ENCODE measurements around the gene KNG1. TPM values are rescaled to one million over a fixed set of nuclear protein-coding genes. Genes with fewer than 3 reads are reported as not detected.

The KNG1 gene
- total RNA-seq, 1 donor from 2014 or later, result not detected

- peaks cover 46% of the 10 kb centered on the region for H3K36me3 Mint-ChIP-seq
These were observed 73.3 kb downstream of the KNG1 start for GRCh38 chr3:186790261-186790981.

More at GRCh38 chr3:186790261-186790981, 73.3 kb downstream of the KNG1 start:
- no peak for DNase-seq (ENCODE audit: low spot score in 2 of 2, unreplicated experiment in 2 of 2)
- Mint-ChIP-seq H3K27ac (peak overlapping the region; percentile 59), H3K4me1 (peaks cover 30% of the 10 kb centered on the region), H3K9me3 (no peaks in the 10 kb centered on the region), H3K4me3 (no peak overlapping the region), H3K27me3 (ENCODE audit: low read depth) (no peaks in the 10 kb centered on the region)
- no peak for TF ChIP-seq CTCF (IDR thresholded peaks at IDR 0.05; ENCODE audit: unreplicated experiment)

Small RNA genes within 50 kb of the gene (microRNA-seq; reads per million reads assigned to microRNA genes)
- gene MIR1248, result 51.6 reads per million, percentile 58 among the genes with 10 or more reads in this experiment

Other genes starting within 250 kb of the KNG1 start
- 4.0 to 4.5 TPM (median 4.4 TPM) in 3 replicates for gene CRYGS, start 173.0 kb upstream of the KNG1 start, total RNA-seq
- 12.2 to 14.5 TPM (median 12.4 TPM) in 3 replicates for gene TBCCD1, start 150.0 kb upstream of the KNG1 start, total RNA-seq
- gene DNAJB11, start 146.6 kb upstream of the KNG1 start, total RNA-seq, result 52.1 to 55.2 TPM (median 55.2 TPM) in 3 replicates
- 0.14 TPM in 1 of 3 replicates, not detected in the others for gene AHSG, start 104.3 kb upstream of the KNG1 start, total RNA-seq
- gene FETUB, start 77.0 kb upstream of the KNG1 start, total RNA-seq, result not detected in 3 replicates
- not detected in 3 replicates for gene HRG, start 51.3 kb upstream of the KNG1 start, total RNA-seq
- 527 to 559 TPM (median 548 TPM) in 3 replicates for gene EIF4A2, start 66.2 kb downstream of the KNG1 start, total RNA-seq
- 32.9 to 36.0 TPM (median 33.2 TPM) in 3 replicates for gene RFC4, start 89.1 kb downstream of the KNG1 start, total RNA-seq
- gene ADIPOQ, start 125.4 kb downstream of the KNG1 start, total RNA-seq, result not detected in 3 replicates
- 38.7 to 50.3 TPM (median 45.8 TPM) in 3 replicates for gene ST6GAL1, start 213.2 kb downstream of the KNG1 start, total RNA-seq

Measured in mesothelial cell of epicardium (in vitro differentiated cells).